Subcutaneous abdominal adipose tissue (tissue), 5 donors: ENCODE results near the gene CRELD1.

Experiments used
- H3K27ac ChIP-seq: one replicate; pipeline ENCODE4 v1.7.0; 2013; ENCODE audit warnings: low read depth, mild to moderate bottlenecking, inconsistent platforms, low read length, moderate library complexity
- H3K27me3 ChIP-seq, 5 donors: one replicate each; pipeline ENCODE4 v1.7.0; 2013; ENCODE audit warnings: low read length in 5 of 5, inconsistent platforms in 1 of 5; ENCODE audit not compliant: control insufficient read depth in 5 of 5, insufficient read depth in 4 of 5
- H3K36me3 ChIP-seq, 5 donors: one replicate each; pipeline ENCODE4 v1.7.0; 2013; ENCODE audit warnings: low read length in 5 of 5; ENCODE audit not compliant: control insufficient read depth in 5 of 5, insufficient read depth in 5 of 5
- H3K4me1 ChIP-seq, 5 donors: one replicate each; pipeline ENCODE4 v1.7.0; 2013; ENCODE audit warnings: low read length in 5 of 5, mild to moderate bottlenecking in 3 of 5, moderate library complexity in 1 of 5; ENCODE audit not compliant: control insufficient read depth in 5 of 5, insufficient read depth in 5 of 5
- H3K4me3 ChIP-seq, 5 donors: one replicate each; pipeline ENCODE4 v1.7.0; 2013; ENCODE audit warnings: low read length in 5 of 5, low read depth in 1 of 5
- H3K9ac ChIP-seq, 5 donors: one replicate each; pipeline ENCODE4 v1.7.0; 2013; ENCODE audit warnings: low read length in 5 of 5, mild to moderate bottlenecking in 4 of 5, moderate library complexity in 3 of 5
- H3K9me3 ChIP-seq, 5 donors: one replicate each; pipeline ENCODE4 v1.7.0; 2013; ENCODE audit warnings: low read length in 5 of 5; ENCODE audit not compliant: control insufficient read depth in 5 of 5
- donor health status: healthy.
- donor health status: healthy.
- donor health status: healthy.
- donor health status: healthy.
- donor health status: healthy.

CRELD1 gene

GRCh38 chr3:9976721-9977709 lies 43.4 kb downstream of the CRELD1 start:
- peaks cover 1 to 44% (median 25%) of the 10 kb centered on the region in 5 donors for H3K4me1 ChIP-seq
- H3K9ac ChIP-seq: peak overlapping the region; percentile 21 to 77 (median 41)
- H3K4me3 ChIP-seq: no peak overlapping the region
- no peaks in the 10 kb centered on the region for H3K27me3 ChIP-seq
- peaks cover 11 to 43% (median 24%) of the 10 kb centered on the region in 5 donors for H3K36me3 ChIP-seq
- H3K9me3 ChIP-seq: no peaks in the 10 kb centered on the region
- H3K27ac ChIP-seq: peak overlapping the region; percentile 97

- Histone ChIP-seq H3K9me3 (no peaks in the 10 kb centered on the region), H3K4me1 (peaks cover 1 to 52% (median 38%) of the 10 kb centered on the region in 5 donors), H3K27me3 (no peaks in the 10 kb centered on the region), H3K27ac (peak overlapping the region; percentile 97), H3K9ac (no peak overlapping the region), H3K36me3 (peaks cover 6 to 27% (median 16%) of the 10 kb centered on the region in 5 donors), H3K4me3 (no peak overlapping the region)
These were observed 45.2 kb downstream of the CRELD1 start for GRCh38 chr3:9978710-9979305.

GRCh38 chr3:9980251-9980650 lies 46.6 kb downstream of the CRELD1 start:
- H3K27me3 ChIP-seq: no peaks in the 10 kb centered on the region
- peaks cover 0 to 18% (median 9%) of the 10 kb centered on the region in 5 donors for H3K36me3 ChIP-seq
- H3K9me3 ChIP-seq: no peaks in the 10 kb centered on the region
- peak overlapping the region; percentile 97 for H3K27ac ChIP-seq
- H3K9ac ChIP-seq: no peak overlapping the region
- H3K4me1 ChIP-seq: peaks cover 1 to 62% (median 42%) of the 10 kb centered on the region in 5 donors
- no peak overlapping the region for H3K4me3 ChIP-seq

GRCh38 chr3:9986230-9986725 lies 52.6 kb downstream of the CRELD1 start:
- H3K4me1 ChIP-seq: peaks cover 4 to 51% (median 41%) of the 10 kb centered on the region in 5 donors
- no peaks in the 10 kb centered on the region for H3K9me3 ChIP-seq
- peak overlapping the region; percentile 90 to 100 (median 100) for H3K4me3 ChIP-seq
- H3K27ac ChIP-seq: peak overlapping the region; percentile 89
- H3K27me3 ChIP-seq: no peaks in the 10 kb centered on the region
- H3K9ac ChIP-seq: peak overlapping the region; percentile 90 to 98 (median 96)
- peaks cover 0 to 3% (median 0%) of the 10 kb centered on the region in 5 donors for H3K36me3 ChIP-seq

GRCh38 chr3:9994086-9994844 lies 60.6 kb downstream of the CRELD1 start:
- Histone ChIP-seq H3K36me3 (peaks cover 0 to 3% (median 0%) of the 10 kb centered on the region in 5 donors), H3K4me1 (peaks cover 0 to 10% (median 5%) of the 10 kb centered on the region in 5 donors), H3K9ac (no peak overlapping the region), H3K4me3 (no peak overlapping the region), H3K9me3 (no peaks in the 10 kb centered on the region), H3K27me3 (no peaks in the 10 kb centered on the region), H3K27ac (peak overlapping the region; percentile 73)
